Measurements from ENCODE around the gene GMFB. TPM values are rescaled to one million over a fixed set of nuclear protein-coding genes. Genes with fewer than 3 reads are reported as not detected.

GMFB gene
- total and polyA plus RNA-seq, 10 of the 15 experiments (the other 5 are each of a cell fraction or from before 2014, with no cell fraction given) = 29.3 to 71.0 (median 50.8) TPM

GRCh38 chr14:54497224-54497623, 8.4 kb upstream of the GMFB start:
- Histone ChIP-seq H3K4me1 (ENCODE audit: control insufficient read depth, insufficient read depth, low read length) (no peaks in the 10 kb centered on the region), H3K27me3 (replicated peaks in 1 of 2; ENCODE audit: control insufficient read depth in 2 of 2, insufficient read depth in 2 of 2, low read length in 1 of 2) (no peaks in the 10 kb centered on the region), H3K9me3 (replicated peaks; ENCODE audit: control insufficient read depth, insufficient read depth, low read length) (no peaks in the 10 kb centered on the region), H3K36me3 (ENCODE audit: control insufficient read depth in 2 of 2, insufficient read depth in 2 of 2, low read length in 1 of 2) (no peaks in the 10 kb centered on the region), H3K9ac (ENCODE audit: control insufficient read depth, insufficient read depth, low read length) (no peak overlapping the region), H2AFZ (ENCODE audit: control insufficient read depth, low read depth, low read length) (no peak overlapping the region), H3K79me2 (ENCODE audit: control insufficient read depth, insufficient read depth, low read length) (no peaks in the 10 kb centered on the region), H3K27ac (ENCODE audit: control insufficient read depth, insufficient read depth) (no peak overlapping the region), H3K4me2 (ENCODE audit: control insufficient read depth, insufficient read depth) (no peak overlapping the region), H3K4me3 (no peak overlapping the region), H4K20me1 (ENCODE audit: control insufficient read depth, insufficient read depth) (no peaks in the 10 kb centered on the region)
- 3% methylated on average over 2 of the region's 2 CpGs for WGBS (ENCODE audit: insufficient coverage, insufficient replicate concordance, low lambda C conversion rate, missing lambda C conversion rate)
- intact Hi-C loops (cut with micrococcal nuclease; ENCODE audit: unreplicated experiment) = no loop called here
- ChIA-PET RAD21 (ENCODE audit: unreplicated experiment) (interaction anchor here (1.0 kb wide), 1 partner anchor 9 kb away, joined by 3 read pairs; no protein-coding TSS in a partner anchor), POLR2A (no interaction called here), SMC1A (ENCODE audit: uncharacterized antibody, unreplicated experiment) (interaction anchor here (1.4 to 2.0 kb wide), 2 partner anchors 12 to 36 kb away, joined by 3 to 8 read pairs; partner anchors contain the start of gene CGRRF1), CTCF (no interaction called here)
- BruUV-seq (replicated peaks) = no TSS peak
- no peak for ATAC-seq
- TF ChIP-seq CEBPZ (IDR thresholded peaks at IDR 0.05; ENCODE audit: low read depth, low read length) = no peak
- in situ Hi-C loops (cut with MboI) = no loop called here
- no peak for DNase-seq (ENCODE audit: low read depth, low spot score)
- no peak for FAIRE-seq

GRCh38 chr14:54493293-54493692, 4.5 kb upstream of the GMFB start:
- H4K20me1 ChIP-seq (ENCODE audit: control insufficient read depth, insufficient read depth) = no peaks in the 10 kb centered on the region
- SMC1A ChIA-PET (ENCODE audit: uncharacterized antibody, unreplicated experiment) = no interaction called here
- peaks cover 11% of the 10 kb centered on the region for H3K79me2 ChIP-seq (ENCODE audit: control insufficient read depth, insufficient read depth, low read length)
- H3K9ac ChIP-seq (ENCODE audit: control insufficient read depth, insufficient read depth, low read length) = no peak overlapping the region
- intact Hi-C loops (cut with micrococcal nuclease; ENCODE audit: unreplicated experiment) (no loop called here), in situ Hi-C loops (cut with MboI) (no loop called here)
- H3K4me1 ChIP-seq (ENCODE audit: control insufficient read depth, insufficient read depth, low read length) = no peaks in the 10 kb centered on the region; the same call in 1 of the 2 replicates
- H3K27me3 ChIP-seq (replicated peaks in 1 of 2; ENCODE audit: control insufficient read depth in 2 of 2, insufficient read depth in 2 of 2, low read length in 1 of 2) = no peaks in the 10 kb centered on the region
- POLR2A ChIA-PET = interaction anchor here (0.7 kb wide), 1 partner anchor 468 kb away, joined by 6 read pairs; no protein-coding TSS in a partner anchor
- H2AFZ ChIP-seq (ENCODE audit: control insufficient read depth, low read depth, low read length) = no peak overlapping the region
- DNase-seq (ENCODE audit: low read depth, low spot score) (no peak), FAIRE-seq (no peak), ATAC-seq (no peak)
- no peaks in the 10 kb centered on the region for H3K9me3 ChIP-seq (replicated peaks; ENCODE audit: control insufficient read depth, insufficient read depth, low read length)
- no peak overlapping the region for H3K4me3 ChIP-seq
- no peaks in the 10 kb centered on the region for H3K36me3 ChIP-seq (ENCODE audit: control insufficient read depth in 2 of 2, insufficient read depth in 2 of 2, low read length in 1 of 2)
- no TSS peak for BruUV-seq (replicated peaks)
- H3K27ac ChIP-seq (ENCODE audit: control insufficient read depth, insufficient read depth) = no peak overlapping the region
- CTCF ChIA-PET = interaction anchor here (0.7 to 2.3 kb wide), 5 partner anchors 10 to 71 kb away, joined by 3 to 11 read pairs (median 3); partner anchors contain the start of gene CGRRF1
- H3K4me2 ChIP-seq (ENCODE audit: control insufficient read depth, insufficient read depth) = no peak overlapping the region
- 86% methylated on average over 12 of the region's 13 CpGs for WGBS (ENCODE audit: insufficient coverage, insufficient replicate concordance, low lambda C conversion rate, missing lambda C conversion rate)
- RAD21 ChIA-PET (ENCODE audit: unreplicated experiment) = interaction anchor here (1.2 kb wide), 1 partner anchor 11 kb away, joined by 3 read pairs; no protein-coding TSS in a partner anchor
- no peak for TF ChIP-seq RAD21 (IDR thresholded peaks at IDR 0.05; ENCODE audit: insufficient read depth, low read depth, low read length)
- no peak for TF ChIP-seq SMAD1 (IDR thresholded peaks at IDR 0.05; ENCODE audit: low read depth, partially characterized antibody)
- no peak for TF ChIP-seq NFXL1 (IDR thresholded peaks at IDR 0.05; ENCODE audit: borderline replicate concordance)
- TF ChIP-seq CUX1 (IDR thresholded peaks at IDR 0.05; ENCODE audit: insufficient replicate concordance, low read depth, low read length) = no peak
